Peyer's patch (tissue), 4 donors: ENCODE measurements around the gene TSHZ1. TPM values are rescaled to one million over a fixed set of nuclear protein-coding genes. Genes with fewer than 3 reads are reported as not detected.

ENCODE experiments used
- DNase-seq, 3 donors: peaks; one replicate each; pipeline ENCODE4 v3.0.0-alpha.2; 2017 to 2019
- H3K27ac ChIP-seq, 4 donors: fragments of 200-600 bp; sonication (generic); one replicate each; pipeline ENCODE4 v1.5.1; 2016 to 2019
- H3K27me3 ChIP-seq, 2 donors: fragments of 200-600 bp; sonication (generic); one replicate each; pipeline ENCODE4 v1.5.1; 2019
- H3K36me3 ChIP-seq, 3 donors: fragments of 200-600 bp; sonication (generic); one replicate each; pipeline ENCODE4 v1.5.1; 2016 to 2019
- H3K4me1 ChIP-seq, 4 donors: fragments of 200-600 bp; sonication (generic); one replicate each; pipeline ENCODE4 v1.5.1; 2016 to 2019
- H3K4me3 ChIP-seq, 4 donors: fragments of 200-600 bp; sonication (generic); 1 replicate in 3 of 4; 2 replicates in 1 of 4; pipeline ENCODE4 v1.5.1; 2016 to 2019; ENCODE audit warnings: mild to moderate bottlenecking in 1 of 4
- H3K9me3 ChIP-seq, 4 donors: fragments of 200-600 bp; sonication (generic); one replicate each; pipeline ENCODE4 v1.5.1; 2016 to 2019; ENCODE audit warnings: mild to moderate bottlenecking in 1 of 4
- POLR2A ChIP-seq, 2 donors: fragments of 450-650 bp; IDR thresholded peaks; one replicate each; pipeline ENCODE4 v1.5.1; 2017; ENCODE audit warnings: antibody characterized with exemption in 2 of 2, mild to moderate bottlenecking in 2 of 2, moderate library complexity in 2 of 2
- total RNA-seq, 4 donors: library from RNA; depleted of rRNA; stranded (reverse); fragments of >200 nt; gene quantifications; one replicate each; pipeline ENCODE4 v1.1.0, GENCODE V29; 2016
- TF ChIP-seq, protein P1 (sequence below), 6 experiments: fragments of 450-650 bp in 4 of 6; fragments of 200-600 bp in 2 of 6; sonication (generic) in 1 of 6; IDR thresholded peaks; one replicate each; pipeline ENCODE4 v1.5.1; 2017 to 2019; ENCODE audit warnings: antibody characterized with exemption in 6 of 6, mild to moderate bottlenecking in 3 of 6, moderate library complexity in 1 of 6

Gene TSHZ1
- total RNA-seq, 4 donors from 2014 or later: 12.4 to 34.8 (median 28.4) TPM

DNA sequence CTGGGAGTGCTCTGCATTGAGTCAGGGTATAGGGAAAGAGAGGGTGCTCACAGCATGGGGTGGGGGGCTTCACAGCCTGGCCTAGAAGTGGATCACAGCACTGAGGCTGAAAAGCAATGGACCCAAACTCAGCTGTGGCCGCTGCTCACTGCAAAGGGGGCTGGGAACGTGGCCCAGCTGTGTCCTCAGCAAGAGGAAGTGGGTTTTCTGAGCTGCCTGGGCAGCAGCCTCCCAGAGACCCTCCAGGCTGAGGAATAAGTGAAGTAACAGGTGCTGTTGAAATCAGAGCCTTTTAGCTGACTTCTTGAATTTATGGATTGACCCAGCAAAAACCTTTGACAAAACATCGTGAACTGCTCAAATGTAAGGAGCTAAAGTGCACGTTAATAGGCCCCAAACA lies 36.9 kb upstream of the TSHZ1 start:
- no peaks in the 10 kb centered on the region for H3K4me1 ChIP-seq
- H3K27me3 ChIP-seq: no peaks in the 10 kb centered on the region
- no peak for DNase-seq
- no peak overlapping the region for H3K4me3 ChIP-seq
- no peaks in the 10 kb centered on the region for H3K36me3 ChIP-seq
- no peak overlapping the region for H3K27ac ChIP-seq
- TF ChIP-seq, protein P1, sequence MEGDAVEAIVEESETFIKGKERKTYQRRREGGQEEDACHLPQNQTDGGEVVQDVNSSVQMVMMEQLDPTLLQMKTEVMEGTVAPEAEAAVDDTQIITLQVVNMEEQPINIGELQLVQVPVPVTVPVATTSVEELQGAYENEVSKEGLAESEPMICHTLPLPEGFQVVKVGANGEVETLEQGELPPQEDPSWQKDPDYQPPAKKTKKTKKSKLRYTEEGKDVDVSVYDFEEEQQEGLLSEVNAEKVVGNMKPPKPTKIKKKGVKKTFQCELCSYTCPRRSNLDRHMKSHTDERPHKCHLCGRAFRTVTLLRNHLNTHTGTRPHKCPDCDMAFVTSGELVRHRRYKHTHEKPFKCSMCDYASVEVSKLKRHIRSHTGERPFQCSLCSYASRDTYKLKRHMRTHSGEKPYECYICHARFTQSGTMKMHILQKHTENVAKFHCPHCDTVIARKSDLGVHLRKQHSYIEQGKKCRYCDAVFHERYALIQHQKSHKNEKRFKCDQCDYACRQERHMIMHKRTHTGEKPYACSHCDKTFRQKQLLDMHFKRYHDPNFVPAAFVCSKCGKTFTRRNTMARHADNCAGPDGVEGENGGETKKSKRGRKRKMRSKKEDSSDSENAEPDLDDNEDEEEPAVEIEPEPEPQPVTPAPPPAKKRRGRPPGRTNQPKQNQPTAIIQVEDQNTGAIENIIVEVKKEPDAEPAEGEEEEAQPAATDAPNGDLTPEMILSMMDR (IDR thresholded peaks at IDR 0.05): no peak
- no peak for TF ChIP-seq POLR2A (IDR thresholded peaks at IDR 0.05)
- no peaks in the 10 kb centered on the region for H3K9me3 ChIP-seq

DNA sequence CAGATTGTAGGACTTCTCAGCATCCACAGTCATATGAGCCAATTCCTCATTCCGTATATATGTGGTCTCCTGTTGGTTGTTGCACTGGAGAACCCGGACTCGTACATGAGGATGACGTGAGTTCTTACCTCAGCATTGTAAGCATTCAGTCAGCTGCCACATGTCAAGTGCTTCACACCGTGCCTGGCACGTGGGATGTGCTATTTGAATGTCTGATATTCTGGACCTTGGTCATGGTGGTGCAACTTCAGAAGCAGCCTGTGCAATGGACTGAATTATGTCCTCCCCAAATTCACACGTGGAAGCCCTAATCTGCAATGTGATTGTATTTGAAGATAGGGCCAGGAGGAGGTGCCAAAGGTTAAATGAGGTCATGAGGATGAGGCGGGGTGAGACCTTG lies 33.7 kb upstream of the TSHZ1 start:
- Histone ChIP-seq H3K4me1 (no peaks in the 10 kb centered on the region), H3K4me3 (no peak overlapping the region), H3K36me3 (no peaks in the 10 kb centered on the region), H3K9me3 (no peaks in the 10 kb centered on the region), H3K27me3 (no peaks in the 10 kb centered on the region), H3K27ac (no peak overlapping the region)
- peak in 1 of 3 donors; percentile 25 for DNase-seq
- no peak for TF ChIP-seq POLR2A (IDR thresholded peaks at IDR 0.05)
- TF ChIP-seq, protein P1 (IDR thresholded peaks at IDR 0.05): no peak

DNA sequence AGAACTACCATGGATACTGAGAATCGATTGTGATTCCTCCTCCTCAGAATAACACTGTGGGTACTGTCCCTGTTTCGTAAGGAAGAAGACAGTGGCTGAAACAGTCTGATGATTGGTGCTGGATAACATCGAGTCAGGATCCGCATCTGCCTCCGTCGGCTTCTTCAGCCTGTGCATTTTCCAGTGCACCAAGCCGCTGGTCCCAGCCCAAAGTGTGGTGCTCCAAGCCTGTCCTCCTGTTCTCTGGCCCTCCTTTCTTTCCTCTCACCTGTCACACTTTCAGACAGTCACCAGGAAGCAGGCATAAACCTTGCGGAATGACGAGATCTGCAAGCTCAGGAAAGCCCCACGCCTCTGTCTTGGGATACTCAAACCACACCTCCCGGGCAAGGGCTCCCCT lies 32.2 kb upstream of the TSHZ1 start:
- TF ChIP-seq, protein P1 (IDR thresholded peaks at IDR 0.05): no peak
- TF ChIP-seq POLR2A (IDR thresholded peaks at IDR 0.05): no peak
- Histone ChIP-seq H3K36me3 (no peaks in the 10 kb centered on the region), H3K27me3 (no peaks in the 10 kb centered on the region)

DNA sequence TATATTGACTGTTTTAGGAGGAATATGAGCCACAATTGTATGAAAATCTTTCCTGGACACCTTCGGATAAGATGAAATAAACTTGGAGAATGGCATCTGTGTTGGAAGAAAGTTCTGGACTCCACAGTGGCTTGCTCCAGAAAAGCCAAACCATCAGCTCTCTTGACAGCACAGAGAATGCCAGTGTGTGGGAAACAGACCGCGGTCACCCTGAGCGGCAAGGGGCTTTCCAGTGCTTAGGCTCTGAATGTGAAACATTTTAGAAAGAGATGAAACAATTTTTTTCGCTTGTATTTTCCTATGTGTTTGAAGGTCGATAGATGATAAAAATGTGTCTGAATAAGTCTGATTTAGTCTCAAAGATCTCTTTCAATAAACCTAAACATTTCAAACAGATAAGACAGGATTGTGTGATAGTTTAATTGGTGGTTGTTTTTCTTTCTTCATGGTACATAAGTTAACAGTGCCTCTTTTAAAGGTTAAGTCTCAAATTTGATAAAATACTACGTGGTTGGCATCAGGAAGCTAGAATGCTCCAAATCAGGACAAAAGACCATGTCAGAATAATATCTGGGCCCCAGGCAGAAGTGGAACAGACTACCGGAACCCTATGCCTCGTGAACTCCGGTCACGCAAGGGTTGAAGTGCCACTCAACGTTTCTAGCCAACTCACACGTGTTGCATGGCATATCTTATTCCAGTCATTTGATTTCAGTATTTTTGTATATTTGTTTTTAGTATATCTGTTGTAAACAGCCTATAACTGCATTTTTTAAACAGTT lies 30.6 kb upstream of the TSHZ1 start:
- DNase-seq: no peak
- Histone ChIP-seq H3K9me3 (no peaks in the 10 kb centered on the region), H3K27me3 (no peaks in the 10 kb centered on the region), H3K4me1 (no peaks in the 10 kb centered on the region), H3K27ac (no peak overlapping the region), H3K36me3 (no peaks in the 10 kb centered on the region), H3K4me3 (no peak overlapping the region)
- TF ChIP-seq, protein P1 (IDR thresholded peaks at IDR 0.05): no peak
- no peak for TF ChIP-seq POLR2A (IDR thresholded peaks at IDR 0.05)

More for the DNA sequence above, 32.2 kb upstream of the TSHZ1 start:
- Histone ChIP-seq H3K4me3 (no peak overlapping the region), H3K4me1 (no peaks in the 10 kb centered on the region), H3K9me3 (no peaks in the 10 kb centered on the region), H3K27ac (no peak overlapping the region)
- peak in 1 of 3 donors; percentile 24 for DNase-seq

DNA sequence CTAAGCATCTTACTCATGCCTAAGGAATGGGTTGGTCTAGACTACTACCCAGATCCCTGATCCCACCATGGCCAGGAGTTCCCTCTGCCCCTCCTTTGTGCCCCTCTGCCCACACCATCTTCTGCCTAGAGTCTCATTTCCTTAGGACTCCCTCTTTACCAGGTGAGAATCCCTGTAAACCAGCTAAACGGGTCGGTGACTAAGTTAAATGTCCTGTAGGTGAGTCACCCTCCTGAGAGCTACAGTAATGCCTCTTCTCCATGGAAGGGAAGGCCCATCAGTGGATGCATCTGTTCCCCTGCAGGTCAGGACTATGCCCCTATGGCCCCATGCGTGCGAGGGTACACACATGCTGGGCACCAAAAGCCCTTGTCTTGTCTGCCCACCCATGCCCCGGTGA lies 27.1 kb upstream of the TSHZ1 start:
- H3K9me3 ChIP-seq: no peaks in the 10 kb centered on the region
- H3K4me3 ChIP-seq: no peak overlapping the region
- no peak overlapping the region for H3K27ac ChIP-seq
- no peaks in the 10 kb centered on the region for H3K36me3 ChIP-seq
- no peaks in the 10 kb centered on the region for H3K4me1 ChIP-seq
- TF ChIP-seq, protein P1 (IDR thresholded peaks at IDR 0.05): no peak
- TF ChIP-seq POLR2A (IDR thresholded peaks at IDR 0.05): no peak
- peak in 1 of 3 donors; percentile 26 for DNase-seq
- H3K27me3 ChIP-seq: no peaks in the 10 kb centered on the region
